ENCODE results near the gene TDP1. TPM values are rescaled to one million over a fixed set of nuclear protein-coding genes. Genes with fewer than 3 reads are reported as not detected.

The TDP1 gene
- total and polyA plus RNA-seq, 2 of the 13 experiments (the other 11 are each of a cell fraction or from before 2014, with no cell fraction given): 16.4 to 31.2 TPM

DNA sequence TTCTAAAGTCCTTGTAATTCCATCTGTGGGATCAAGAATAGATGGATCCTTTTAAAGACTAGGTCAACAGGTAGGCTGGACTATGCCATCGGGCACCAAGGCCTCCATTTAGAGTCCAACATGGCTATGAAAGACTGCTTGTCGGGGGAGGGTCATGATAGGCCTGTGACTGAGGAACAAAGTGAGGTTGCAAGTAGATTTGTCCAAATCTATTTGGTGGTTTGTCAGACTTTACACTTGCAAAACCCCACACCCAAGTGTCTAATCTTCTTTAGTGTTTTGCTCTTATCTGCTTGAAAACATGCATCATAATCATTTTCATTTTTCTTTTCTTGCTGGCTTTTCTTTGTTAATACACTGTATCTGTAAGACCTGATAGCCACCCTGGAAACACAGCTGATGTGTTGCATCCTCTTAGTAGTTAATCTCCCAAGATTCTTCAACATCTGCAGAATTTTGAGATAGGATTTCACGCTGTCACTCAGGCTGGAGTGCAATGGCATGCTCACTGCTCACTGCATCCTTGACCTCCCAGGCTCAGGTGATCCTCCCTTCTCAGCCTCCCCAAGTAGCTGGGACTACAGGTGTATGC is 50.3 kb downstream of the TDP1 start:
- H3K36me3 ChIP-seq (replicated peaks in 1 of 2; ENCODE audit: control insufficient read depth in 1 of 2, insufficient read depth in 2 of 2, low read length in 2 of 2): peaks cover 4 to 19% of the 10 kb centered on the region in 2 experiments; a peak in 4 of 5 replicates
- CTCF ChIA-PET (ENCODE audit: low intra/inter-chr PET ratio, low total read pairs): no interaction called here
- POLR2A ChIA-PET: no interaction called here

DNA sequence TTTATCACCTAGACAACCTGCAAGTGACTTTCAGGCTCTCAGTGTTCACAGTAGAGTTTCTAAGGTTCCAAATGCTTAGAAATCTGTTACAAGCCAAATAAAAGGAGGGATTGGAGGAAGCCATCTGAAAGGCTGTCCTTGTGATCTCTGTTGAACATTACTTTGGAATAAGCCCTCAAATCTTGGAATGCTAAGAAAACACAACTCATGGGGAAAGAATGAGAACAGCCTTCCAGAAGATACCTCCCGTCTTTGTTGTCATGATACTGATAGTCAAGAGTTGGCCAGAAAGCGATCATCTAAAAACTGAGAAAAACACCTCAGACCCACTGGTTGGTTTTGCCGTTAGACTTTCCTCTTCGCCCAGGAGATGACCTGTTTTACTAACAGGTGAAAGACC is 61.6 kb downstream of the TDP1 start:
- Histone ChIP-seq H3K27ac (ENCODE audit: extremely low read length, insufficient read depth, low read length) (no peak overlapping the region), H3K9me3 (ENCODE audit: low read length) (no peaks in the 10 kb centered on the region), H3K36me3 (replicated peaks in 1 of 2; ENCODE audit: control insufficient read depth in 1 of 2, insufficient read depth in 2 of 2, low read length in 2 of 2) (peaks cover 12 to 28% of the 10 kb centered on the region in 2 experiments), H3K27me3 (ENCODE audit: control insufficient read depth in 1 of 2, insufficient read depth in 2 of 2, low read length in 2 of 2) (no peaks in the 10 kb centered on the region), H4K20me1 (ENCODE audit: insufficient read depth, low read length) (no peaks in the 10 kb centered on the region), H3K4me2 (ENCODE audit: low read depth, low read length) (no peak overlapping the region), H3K4me1 (ENCODE audit: insufficient read depth, low read length) (no peaks in the 10 kb centered on the region), H3K9ac (ENCODE audit: insufficient read depth, low read depth, low read length) (no peak overlapping the region), H3K4me3 (replicated peaks in 1 of 3; ENCODE audit: insufficient read depth in 1 of 3, low read depth in 2 of 3, low read length in 3 of 3) (no peak overlapping the region), H2AFZ (ENCODE audit: low read length) (no peak overlapping the region), H3K79me2 (ENCODE audit: insufficient read depth, low read length) (no peaks in the 10 kb centered on the region)
- TF ChIP-seq ZNF329 (CRISPR knock-in tag; IDR thresholded peaks at IDR 0.05; ENCODE audit: low read depth) (no peak), DPF2 (CRISPR knock-in tag; IDR thresholded peaks at IDR 0.05; ENCODE audit: borderline replicate concordance, low read depth) (no peak), GATA4 (IDR thresholded peaks at IDR 0.05; ENCODE audit: borderline replicate concordance, low read depth) (no peak), RXRA (CRISPR knock-in tag; IDR thresholded peaks at IDR 0.05) (no peak), RFXANK (CRISPR knock-in tag; IDR thresholded peaks at IDR 0.05) (no peak), ZNF720 (CRISPR knock-in tag; IDR thresholded peaks at IDR 0.05) (no peak), NFAT5 (CRISPR knock-in tag; IDR thresholded peaks at IDR 0.05) (no peak), ZNF543 (CRISPR knock-in tag; IDR thresholded peaks at IDR 0.05) (no peak)
- TF ChIP-seq, protein P1, sequence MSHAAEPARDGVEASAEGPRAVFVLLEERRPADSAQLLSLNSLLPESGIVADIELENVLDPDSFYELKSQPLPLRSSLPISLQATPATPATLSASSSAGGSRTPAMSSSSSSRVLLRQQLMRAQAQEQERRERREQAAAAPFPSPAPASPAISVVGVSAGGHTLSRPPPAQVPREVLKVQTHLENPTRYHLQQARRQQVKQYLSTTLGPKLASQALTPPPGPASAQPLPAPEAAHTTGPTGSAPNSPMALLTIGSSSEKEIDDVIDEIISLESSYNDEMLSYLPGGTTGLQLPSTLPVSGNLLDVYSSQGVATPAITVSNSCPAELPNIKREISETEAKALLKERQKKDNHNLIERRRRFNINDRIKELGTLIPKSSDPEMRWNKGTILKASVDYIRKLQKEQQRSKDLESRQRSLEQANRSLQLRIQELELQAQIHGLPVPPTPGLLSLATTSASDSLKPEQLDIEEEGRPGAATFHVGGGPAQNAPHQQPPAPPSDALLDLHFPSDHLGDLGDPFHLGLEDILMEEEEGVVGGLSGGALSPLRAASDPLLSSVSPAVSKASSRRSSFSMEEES (CRISPR knock-in tag; IDR thresholded peaks at IDR 0.05): no peak
- ChIA-PET CTCF (ENCODE audit: low intra/inter-chr PET ratio, low total read pairs) (interaction anchor here (1.1 kb wide), 1 partner anchor 47 kb away, joined by 3 read pairs; no protein-coding TSS in a partner anchor), POLR2A (no interaction called here)
- intact Hi-C loops (cut with micrococcal nuclease; ENCODE audit: unreplicated experiment): no loop called here
- FAIRE-seq (no peak), DNase-seq (ENCODE audit: low spot score) (no peak), ATAC-seq (no peak)
- no TSS peak for BruUV-seq (replicated peaks)
- in situ Hi-C loops (cut with HindIII; ENCODE audit: extremely low pct_ligation_motif_present, low pct_unique_long_range_greater_than_20kb): no loop called here
- 100% methylated on average over 4 of the region's 4 CpGs for WGBS (ENCODE audit: low lambda C conversion rate)

More for the DNA sequence above, 50.3 kb downstream of the TDP1 start:
- no peaks in the 10 kb centered on the region for H3K4me1 ChIP-seq (ENCODE audit: insufficient read depth, low read length)
- intact Hi-C loops (cut with micrococcal nuclease; ENCODE audit: unreplicated experiment): no loop called here
- no peak overlapping the region for H3K9ac ChIP-seq (ENCODE audit: insufficient read depth, low read depth, low read length)
- no TSS peak for BruUV-seq (replicated peaks)
- H3K4me3 ChIP-seq (replicated peaks in 1 of 3; ENCODE audit: insufficient read depth in 1 of 3, low read depth in 2 of 3, low read length in 3 of 3): no peak overlapping the region
- H3K4me2 ChIP-seq (ENCODE audit: low read depth, low read length): no peak overlapping the region
- H4K20me1 ChIP-seq (ENCODE audit: insufficient read depth, low read length): no peaks in the 10 kb centered on the region
- H3K9me3 ChIP-seq (ENCODE audit: low read length): no peaks in the 10 kb centered on the region
- DNase-seq (ENCODE audit: low spot score) (no peak), FAIRE-seq (no peak), ATAC-seq (no peak)
- no peaks in the 10 kb centered on the region for H3K27me3 ChIP-seq (ENCODE audit: control insufficient read depth in 1 of 2, insufficient read depth in 2 of 2, low read length in 2 of 2)
- no peaks in the 10 kb centered on the region for H3K79me2 ChIP-seq (ENCODE audit: insufficient read depth, low read length)
- no peak overlapping the region for H2AFZ ChIP-seq (ENCODE audit: low read length)
- TF ChIP-seq ZNF792 (CRISPR knock-in tag; IDR thresholded peaks at IDR 0.05): no peak
- no peak for TF ChIP-seq HNRNPH1 (optimal IDR thresholded peaks at IDR 0.05; ENCODE audit: low read depth, low read length)
- no peak for TF ChIP-seq ZNF44 (CRISPR knock-in tag; IDR thresholded peaks at IDR 0.05)
- no peak for TF ChIP-seq TRIM24 (CRISPR knock-in tag; IDR thresholded peaks at IDR 0.05)
- no peak for TF ChIP-seq RELA (CRISPR knock-in tag; IDR thresholded peaks at IDR 0.05)
- 94% methylated on average over 3 of the region's 3 CpGs for WGBS (ENCODE audit: low lambda C conversion rate)
- in situ Hi-C loops (cut with HindIII; ENCODE audit: extremely low pct_ligation_motif_present, low pct_unique_long_range_greater_than_20kb): no loop called here
- no peak overlapping the region for H3K27ac ChIP-seq (ENCODE audit: extremely low read length, insufficient read depth, low read length)

All from HepG2 (cell line).